ENCODE results near the gene GPRC5D. TPM values are rescaled to one million over a fixed set of nuclear protein-coding genes. Genes with fewer than 3 reads are reported as not detected.

The GPRC5D gene
- total RNA-seq, 4 donors from 2014 or later, result not detected

GRCh38 chr12:12973019-12973418 is 21.0 kb upstream of the GPRC5D start:
- ATAC-seq (ENCODE audit: low FRiP score), result no peak
- TF ChIP-seq CTCF (IDR thresholded peaks at IDR 0.05), result no peak
- DNase-seq (ENCODE audit: low spot score), result no peak

- DNase-seq (ENCODE audit: low spot score) (no peak), ATAC-seq (ENCODE audit: low FRiP score) (no peak)
- no peak for TF ChIP-seq CTCF (IDR thresholded peaks at IDR 0.05)
Observed at GRCh38 chr12:12965836-12966235, 13.9 kb upstream of the GPRC5D start.

- no peak for DNase-seq (ENCODE audit: low spot score)
- no peak for TF ChIP-seq CTCF (IDR thresholded peaks at IDR 0.05)
- ATAC-seq (ENCODE audit: low FRiP score), result no peak
Observed at GRCh38 chr12:12964255-12964654, 12.3 kb upstream of the GPRC5D start.

- DNase-seq (ENCODE audit: low spot score) (no peak), ATAC-seq (ENCODE audit: low FRiP score) (no peak)
- TF ChIP-seq CTCF (IDR thresholded peaks at IDR 0.05), result no peak
Observed at GRCh38 chr12:12960639-12961209, 8.8 kb upstream of the GPRC5D start.

GRCh38 chr12:12958886-12959285 is 6.9 kb upstream of the GPRC5D start:
- no peak for TF ChIP-seq CTCF (IDR thresholded peaks at IDR 0.05)
- DNase-seq (ENCODE audit: low spot score) (no peak), ATAC-seq (ENCODE audit: low FRiP score) (no peak)

GRCh38 chr12:12954878-12955625 is 3.1 kb upstream of the GPRC5D start:
- no peak for DNase-seq (ENCODE audit: low spot score)
- ATAC-seq (ENCODE audit: low FRiP score), result no peak
- TF ChIP-seq CTCF (IDR thresholded peaks at IDR 0.05), result no peak

- ATAC-seq (ENCODE audit: low FRiP score), result no peak
- DNase-seq (ENCODE audit: low spot score), result no peak
Observed at GRCh38 chr12:12954356-12954755, 2.4 kb upstream of the GPRC5D start.

More at GRCh38 chr12:12954356-12954755, 2.4 kb upstream of the GPRC5D start:
- no peak for TF ChIP-seq CTCF (IDR thresholded peaks at IDR 0.05)
